ENCODE measurements around the gene DNAJC6.

DNA sequence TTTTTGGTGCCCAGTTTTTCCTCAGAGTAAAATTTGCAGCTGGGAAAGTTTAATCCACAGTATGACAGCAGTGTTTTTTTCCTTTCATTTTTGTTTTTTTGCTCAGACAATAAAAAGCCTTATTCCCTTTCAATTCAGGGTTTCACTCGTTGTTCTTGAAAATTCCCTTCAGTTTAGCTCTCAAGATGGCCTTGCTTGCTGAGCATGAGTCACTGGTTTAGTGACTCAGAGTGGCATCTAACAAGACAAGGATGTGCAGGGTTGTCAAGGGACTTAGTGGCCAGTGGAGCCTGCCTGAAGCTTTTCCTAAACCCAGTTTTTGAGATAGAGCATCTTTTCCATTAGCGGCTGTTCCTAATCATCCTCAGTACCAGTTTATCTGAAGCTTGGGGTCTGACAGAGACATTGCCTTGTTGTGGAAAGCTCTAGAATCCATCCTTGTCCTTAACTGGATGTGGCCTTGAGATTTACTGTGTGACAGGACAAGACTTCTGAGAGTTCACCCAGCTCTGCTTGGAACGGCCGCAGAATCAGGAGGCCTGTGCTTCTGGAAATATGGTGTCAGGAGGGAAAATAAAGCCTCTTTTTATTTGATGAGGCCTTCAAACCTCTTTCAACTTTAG is 48.4 kb upstream of the DNAJC6 start:
- TF ChIP-seq, protein P1, sequence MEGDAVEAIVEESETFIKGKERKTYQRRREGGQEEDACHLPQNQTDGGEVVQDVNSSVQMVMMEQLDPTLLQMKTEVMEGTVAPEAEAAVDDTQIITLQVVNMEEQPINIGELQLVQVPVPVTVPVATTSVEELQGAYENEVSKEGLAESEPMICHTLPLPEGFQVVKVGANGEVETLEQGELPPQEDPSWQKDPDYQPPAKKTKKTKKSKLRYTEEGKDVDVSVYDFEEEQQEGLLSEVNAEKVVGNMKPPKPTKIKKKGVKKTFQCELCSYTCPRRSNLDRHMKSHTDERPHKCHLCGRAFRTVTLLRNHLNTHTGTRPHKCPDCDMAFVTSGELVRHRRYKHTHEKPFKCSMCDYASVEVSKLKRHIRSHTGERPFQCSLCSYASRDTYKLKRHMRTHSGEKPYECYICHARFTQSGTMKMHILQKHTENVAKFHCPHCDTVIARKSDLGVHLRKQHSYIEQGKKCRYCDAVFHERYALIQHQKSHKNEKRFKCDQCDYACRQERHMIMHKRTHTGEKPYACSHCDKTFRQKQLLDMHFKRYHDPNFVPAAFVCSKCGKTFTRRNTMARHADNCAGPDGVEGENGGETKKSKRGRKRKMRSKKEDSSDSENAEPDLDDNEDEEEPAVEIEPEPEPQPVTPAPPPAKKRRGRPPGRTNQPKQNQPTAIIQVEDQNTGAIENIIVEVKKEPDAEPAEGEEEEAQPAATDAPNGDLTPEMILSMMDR (IDR thresholded peaks at IDR 0.05): no peak
- TF ChIP-seq ZFX (IDR thresholded peaks at IDR 0.05; ENCODE audit: borderline replicate concordance): no peak

Measured in 22Rv1 (cell line).